Trophoblast cell (in vitro differentiated cells and primary cell): ENCODE measurements around the gene CDAN1.

Experiments
- DNase-seq, 2 donors: peaks; one replicate each; pipeline ENCODE4 v3.0.0-alpha.2; 2016
- H2AFZ ChIP-seq: 2 replicates; pipeline ENCODE4 v1.6.1; 2013; ENCODE audit warnings: low read length, moderate library complexity, mild to moderate bottlenecking; ENCODE audit not compliant: insufficient read depth, poor library complexity
- H2AK5ac ChIP-seq: 2 replicates; pipeline ENCODE4 v1.6.1; 2013; ENCODE audit warnings: mild to moderate bottlenecking, low read length
- H2BK120ac ChIP-seq: 2 replicates; pipeline ENCODE4 v1.6.1; 2013; ENCODE audit warnings: low read length, mild to moderate bottlenecking, moderate library complexity; ENCODE audit not compliant: insufficient read depth, poor library complexity
- H2BK12ac ChIP-seq: 2 replicates; pipeline ENCODE4 v1.6.1; 2013; ENCODE audit warnings: mild to moderate bottlenecking, low read length, moderate library complexity
- H2BK5ac ChIP-seq: 2 replicates; pipeline ENCODE4 v1.6.1; 2013; ENCODE audit warnings: low read length, low read depth, moderate library complexity, mild to moderate bottlenecking; ENCODE audit not compliant: poor library complexity
- H3K14ac ChIP-seq: 2 replicates; pipeline ENCODE4 v1.6.1; 2013; ENCODE audit warnings: mild to moderate bottlenecking, low read length
- H3K18ac ChIP-seq: 2 replicates; pipeline ENCODE4 v1.6.1; 2013; ENCODE audit warnings: mild to moderate bottlenecking, low read length
- H3K23ac ChIP-seq: 2 replicates; pipeline ENCODE4 v1.6.1; 2013; ENCODE audit warnings: low read length
- H3K27ac ChIP-seq: 2 replicates; pipeline ENCODE4 v1.5.1; 2013; ENCODE audit warnings: low read depth, mild to moderate bottlenecking, inconsistent platforms, low read length, moderate library complexity
- H3K27me3 ChIP-seq: 2 replicates; pipeline ENCODE4 v1.6.1; 2013; ENCODE audit warnings: inconsistent platforms, mild to moderate bottlenecking, low read length, moderate library complexity; ENCODE audit not compliant: insufficient read depth
- H3K36me3 ChIP-seq, 2 experiments: 1 replicate in 1 of 2; 2 replicates in 1 of 2; pipeline ENCODE4 v1.6.1; 2013; ENCODE audit warnings: low read length in 2 of 2, mild to moderate bottlenecking in 2 of 2, moderate library complexity in 1 of 2; ENCODE audit not compliant: insufficient read depth in 2 of 2, control insufficient read depth in 1 of 2
- H3K4ac ChIP-seq: 2 replicates; pipeline ENCODE4 v1.6.1; 2013; ENCODE audit warnings: low read depth, mild to moderate bottlenecking, low read length, moderate library complexity
- H3K4me1 ChIP-seq, 2 experiments: 1 replicate in 1 of 2; 2 replicates in 1 of 2; pipeline ENCODE4 v1.6.1; 2013; ENCODE audit warnings: low read length in 2 of 2, mild to moderate bottlenecking in 2 of 2, moderate library complexity in 1 of 2; ENCODE audit not compliant: insufficient read depth in 2 of 2, control insufficient read depth in 1 of 2
- H3K4me2 ChIP-seq: 2 replicates; pipeline ENCODE4 v1.6.1; 2013; ENCODE audit warnings: inconsistent platforms, mild to moderate bottlenecking, low read length, moderate library complexity
- H3K4me3 ChIP-seq: 2 replicates; pipeline ENCODE4 v1.5.1; 2013; ENCODE audit warnings: mild to moderate bottlenecking, low read depth, low read length, inconsistent platforms
- H3K79me1 ChIP-seq: one replicate; pipeline ENCODE4 v1.6.1; 2013; ENCODE audit warnings: low read length
- H3K79me2 ChIP-seq: 2 replicates; pipeline ENCODE4 v1.6.1; 2013; ENCODE audit warnings: low read length, mild to moderate bottlenecking; ENCODE audit not compliant: control insufficient read depth, insufficient read depth, poor library complexity
- H3K9ac ChIP-seq: 2 replicates; pipeline ENCODE4 v1.6.1; 2013; ENCODE audit warnings: mild to moderate bottlenecking, low read length
- H3K9me3 ChIP-seq: 2 replicates; pipeline ENCODE4 v1.6.1; 2013; ENCODE audit warnings: low read depth, mild to moderate bottlenecking, control low read depth, inconsistent platforms, low read length; ENCODE audit not compliant: insufficient read depth
- H4K12ac ChIP-seq: 2 replicates; pipeline ENCODE4 v1.6.1; 2013; ENCODE audit warnings: low read depth, mild to moderate bottlenecking, low read length, moderate library complexity
- H4K8ac ChIP-seq: 2 replicates; pipeline ENCODE4 v1.6.1; 2013; ENCODE audit warnings: low read depth, mild to moderate bottlenecking, low read length, moderate library complexity
- H4K91ac ChIP-seq: one replicate; pipeline ENCODE4 v1.6.1; 2013; ENCODE audit warnings: low read depth, mild to moderate bottlenecking, low read length, moderate library complexity
- WGBS: extraction: QIAGEN DNeasy Blood & Tissue Kit; methylation state at CpG from one replicate; pipeline ENCODE4 v1.1.7; 2013; ENCODE audit warnings: missing lambda C conversion rate; ENCODE audit not compliant: insufficient read length, insufficient coverage; ENCODE audit errors: extremely low coverage; 5-methylcytosine and 5-hydroxymethylcytosine counted together

The CDAN1 gene

GRCh38 chr15:42782716-42783115, 45.8 kb upstream of the CDAN1 start:
- no peaks in the 10 kb centered on the region for H3K9me3 ChIP-seq
- H2BK120ac ChIP-seq, result no peak overlapping the region
- H3K4me3 ChIP-seq, result no peak overlapping the region
- no peak overlapping the region for H3K9ac ChIP-seq
- H2BK12ac ChIP-seq, result no peak overlapping the region
- no CpG with 5 or more reads among the region's 4 CpGs for WGBS
- no peaks in the 10 kb centered on the region for H3K27me3 ChIP-seq
- H4K8ac ChIP-seq, result no peak overlapping the region
- no peak overlapping the region for H2AK5ac ChIP-seq
- H4K12ac ChIP-seq, result no peak overlapping the region
- no peak overlapping the region for H2BK5ac ChIP-seq
- H3K27ac ChIP-seq, result no peak overlapping the region
- H3K23ac ChIP-seq, result no peak overlapping the region
- no peak for DNase-seq
- H3K18ac ChIP-seq, result no peak overlapping the region
- no peak overlapping the region for H2AFZ ChIP-seq
- no peak overlapping the region for H3K4ac ChIP-seq
- no peak overlapping the region for H3K14ac ChIP-seq
- H3K36me3 ChIP-seq, result no peaks in the 10 kb centered on the region
- no peak overlapping the region for H3K4me2 ChIP-seq
- H4K91ac ChIP-seq, result no peak overlapping the region
- H3K79me1 ChIP-seq, result no peaks in the 10 kb centered on the region
- H3K4me1 ChIP-seq, result no peaks in the 10 kb centered on the region
- no peaks in the 10 kb centered on the region for H3K79me2 ChIP-seq

GRCh38 chr15:42775416-42775815, 38.5 kb upstream of the CDAN1 start:
- Histone ChIP-seq H4K12ac (no peak overlapping the region), H3K4me2 (no peak overlapping the region), H3K79me2 (no peaks in the 10 kb centered on the region), H2BK5ac (no peak overlapping the region), H3K9me3 (no peaks in the 10 kb centered on the region), H3K9ac (no peak overlapping the region), H4K91ac (no peak overlapping the region), H3K27me3 (no peaks in the 10 kb centered on the region), H3K4ac (no peak overlapping the region), H3K18ac (no peak overlapping the region), H2BK12ac (no peak overlapping the region), H3K27ac (no peak overlapping the region), H3K79me1 (no peaks in the 10 kb centered on the region), H3K14ac (no peak overlapping the region), H3K4me3 (no peak overlapping the region), H3K23ac (no peak overlapping the region), H3K4me1 (no peaks in the 10 kb centered on the region), H2AFZ (no peak overlapping the region), H4K8ac (no peak overlapping the region), H2AK5ac (no peak overlapping the region), H2BK120ac (no peak overlapping the region), H3K36me3 (peaks cover 0 to 2% of the 10 kb centered on the region in 2 experiments)
- no peak for DNase-seq
- WGBS, result no CpG with 5 or more reads among the region's 2 CpGs

GRCh38 chr15:42772901-42773300, 36.0 kb upstream of the CDAN1 start:
- no CpG with 5 or more reads among the region's 2 CpGs for WGBS
- H3K4me1 ChIP-seq, result no peaks in the 10 kb centered on the region
- no peak overlapping the region for H3K4me3 ChIP-seq
- H2BK12ac ChIP-seq, result no peak overlapping the region
- H3K9me3 ChIP-seq, result no peaks in the 10 kb centered on the region
- H3K4ac ChIP-seq, result no peak overlapping the region
- H2AK5ac ChIP-seq, result no peak overlapping the region
- H4K8ac ChIP-seq, result no peak overlapping the region
- no peak overlapping the region for H2BK120ac ChIP-seq
- no peaks in the 10 kb centered on the region for H3K79me1 ChIP-seq
- H2AFZ ChIP-seq, result no peak overlapping the region
- no peak overlapping the region for H3K27ac ChIP-seq
- H4K91ac ChIP-seq, result no peak overlapping the region
- H3K4me2 ChIP-seq, result no peak overlapping the region
- no peaks in the 10 kb centered on the region for H3K27me3 ChIP-seq
- H3K23ac ChIP-seq, result no peak overlapping the region
- H3K36me3 ChIP-seq, result peaks cover 0 to 2% of the 10 kb centered on the region in 2 experiments
- H3K9ac ChIP-seq, result no peak overlapping the region
- no peak overlapping the region for H4K12ac ChIP-seq
- H3K79me2 ChIP-seq, result no peaks in the 10 kb centered on the region
- no peak overlapping the region for H3K18ac ChIP-seq
- no peak overlapping the region for H3K14ac ChIP-seq
- no peak overlapping the region for H2BK5ac ChIP-seq
- DNase-seq, result no peak

GRCh38 chr15:42772144-42772543, 35.2 kb upstream of the CDAN1 start:
- no CpG with 5 or more reads among the region's 2 CpGs for WGBS
- H2AFZ ChIP-seq, result no peak overlapping the region
- no peak overlapping the region for H3K4ac ChIP-seq
- no peak overlapping the region for H3K9ac ChIP-seq
- no peak overlapping the region for H3K23ac ChIP-seq
- no peak overlapping the region for H4K91ac ChIP-seq
- no peaks in the 10 kb centered on the region for H3K4me1 ChIP-seq
- no peak overlapping the region for H3K4me2 ChIP-seq
- H2BK120ac ChIP-seq, result no peak overlapping the region
- no peak overlapping the region for H2BK5ac ChIP-seq
- no peak overlapping the region for H3K14ac ChIP-seq
- no peaks in the 10 kb centered on the region for H3K9me3 ChIP-seq
- H4K8ac ChIP-seq, result no peak overlapping the region
- no peaks in the 10 kb centered on the region for H3K27me3 ChIP-seq
- H3K27ac ChIP-seq, result no peak overlapping the region
- no peak overlapping the region for H3K4me3 ChIP-seq
- no peaks in the 10 kb centered on the region for H3K79me2 ChIP-seq
- no peak overlapping the region for H3K18ac ChIP-seq
- DNase-seq, result no peak
- no peak overlapping the region for H4K12ac ChIP-seq
- H2BK12ac ChIP-seq, result no peak overlapping the region
- peaks cover 0 to 2% of the 10 kb centered on the region in 2 experiments for H3K36me3 ChIP-seq
- no peaks in the 10 kb centered on the region for H3K79me1 ChIP-seq
- H2AK5ac ChIP-seq, result no peak overlapping the region
